NOMO-1 treated with DMSO at 0.1 percent for 48 hours (cell line): ENCODE results near the gene UBE2QL1.

Experiments used
- DNase-seq: peaks from one replicate; lab custom pipeline; 2025; ENCODE audit not compliant: unreplicated experiment; lab: John Stamatoyannopoulos, UW

Gene UBE2QL1, protein sequence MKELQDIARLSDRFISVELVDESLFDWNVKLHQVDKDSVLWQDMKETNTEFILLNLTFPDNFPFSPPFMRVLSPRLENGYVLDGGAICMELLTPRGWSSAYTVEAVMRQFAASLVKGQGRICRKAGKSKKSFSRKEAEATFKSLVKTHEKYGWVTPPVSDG

GRCh38 chr5:6448622-6449464 lies at the start of gene UBE2QL1:
Gene UBE2QL1, plus strand, starts transcription at chr5:6448859. Its CDS starts 35 bp downstream, at chr5:6448894.
- DNase-seq = no peak

DNA sequence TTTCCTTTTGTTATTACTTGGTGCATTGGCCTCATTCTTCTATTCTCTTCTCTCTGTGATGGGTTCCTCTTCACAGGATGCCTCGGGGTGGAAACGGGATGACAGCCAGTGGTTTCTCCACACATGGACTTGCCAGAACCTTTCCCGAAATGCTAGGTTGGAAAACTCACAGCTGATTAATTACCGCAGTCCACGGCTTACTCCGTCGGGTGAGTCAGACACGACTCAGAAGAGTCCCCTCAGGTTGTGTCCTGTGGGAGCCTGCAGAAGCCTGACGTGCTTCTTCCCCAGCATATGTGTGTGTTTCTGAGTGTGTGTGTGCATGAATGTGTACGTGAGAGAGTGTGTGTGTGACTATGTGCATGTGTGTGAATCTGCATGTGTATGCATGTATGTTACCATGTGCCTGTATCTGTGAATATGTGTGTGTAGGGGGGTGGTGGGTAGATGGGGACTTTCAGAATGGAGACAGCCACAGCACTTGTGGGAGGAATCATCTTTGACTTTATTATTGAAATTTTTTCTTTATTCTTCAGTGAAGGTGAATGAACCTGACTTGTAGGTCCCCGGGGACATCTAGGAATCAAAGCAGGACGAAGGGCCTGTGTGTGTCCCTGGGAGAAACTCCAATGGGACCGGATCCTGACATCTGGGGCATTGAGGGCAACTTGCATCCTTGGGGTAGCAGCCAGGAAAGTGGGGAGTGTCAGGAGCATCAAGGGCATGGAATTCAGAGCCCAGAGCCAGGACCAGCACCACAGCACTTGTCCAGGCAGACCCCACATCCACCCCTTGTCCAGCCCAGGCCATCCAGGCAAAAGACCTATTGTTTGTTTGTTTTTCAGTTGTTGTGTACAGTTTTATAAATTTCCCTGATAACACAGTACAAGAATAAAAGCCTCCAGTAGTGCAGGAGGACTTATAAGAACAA lies 48.4 kb upstream of the UBE2QL1 start:
- no peak for DNase-seq

- DNase-seq = no peak
Measured at GRCh38 chr5:6401410-6401809, 47.2 kb upstream of the UBE2QL1 start.

DNA sequence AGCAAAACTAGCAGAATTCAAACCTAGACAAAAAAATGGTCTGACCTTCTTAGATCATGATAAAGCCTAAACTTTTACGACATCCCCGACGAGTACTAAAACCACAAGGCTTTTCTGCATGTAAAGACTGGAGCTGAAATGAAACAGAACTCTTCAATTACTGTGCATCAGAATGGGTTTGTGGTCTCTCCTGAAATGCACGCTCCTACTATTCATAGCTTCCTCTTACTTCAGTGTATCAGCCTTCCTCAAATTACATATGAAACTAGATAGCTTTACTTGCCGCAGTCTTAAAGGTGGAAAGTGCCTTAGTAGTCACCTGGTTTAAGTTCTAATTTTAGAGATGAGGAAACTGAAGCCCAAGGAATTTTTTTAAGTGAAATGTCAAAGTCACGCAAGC lies 45.7 kb upstream of the UBE2QL1 start:
- peak; percentile 89 for DNase-seq

DNA sequence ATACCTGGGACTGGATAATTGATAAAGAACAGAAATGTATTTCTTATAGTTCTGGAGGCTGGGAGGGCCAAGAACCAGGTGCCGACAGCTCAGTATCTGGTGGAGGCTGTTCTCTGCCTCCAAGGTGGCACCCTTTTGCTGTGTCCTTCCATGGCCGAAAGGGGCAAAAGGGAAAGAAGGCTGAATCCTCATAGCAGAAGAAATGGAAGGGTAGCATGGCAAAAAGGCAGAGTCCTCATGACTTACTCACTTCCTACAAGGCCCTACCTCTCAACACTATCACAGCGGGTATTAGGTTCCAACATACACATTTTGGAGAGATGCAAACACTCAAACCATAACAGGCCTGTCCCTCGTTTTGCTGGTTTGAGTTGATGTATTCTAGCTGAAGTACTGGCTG lies 45.2 kb upstream of the UBE2QL1 start:
- no peak for DNase-seq

DNA sequence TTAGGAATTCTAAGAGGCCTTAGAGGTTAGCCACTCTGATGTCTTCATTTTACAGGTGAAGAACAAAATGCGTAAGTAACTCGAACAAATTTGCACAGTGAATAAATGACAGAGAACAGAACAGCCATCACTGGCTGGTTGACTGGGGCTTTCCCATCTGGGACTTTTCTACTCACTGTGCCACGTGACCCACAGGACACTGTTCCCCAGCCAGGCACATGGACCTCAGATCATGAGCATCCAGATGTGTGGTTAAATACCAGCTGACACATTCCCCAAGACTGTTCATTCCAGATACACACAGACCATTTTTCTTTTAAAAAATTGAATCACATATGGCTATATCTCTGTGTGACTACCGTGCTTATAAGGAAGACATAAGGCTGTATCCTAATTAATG lies 44.5 kb upstream of the UBE2QL1 start:
- DNase-seq = no peak

GRCh38 chr5:6405591-6405990 lies 43.1 kb upstream of the UBE2QL1 start:
- DNase-seq = no peak

GRCh38 chr5:6407558-6408259 lies 41.0 kb upstream of the UBE2QL1 start:
- no peak for DNase-seq

DNA sequence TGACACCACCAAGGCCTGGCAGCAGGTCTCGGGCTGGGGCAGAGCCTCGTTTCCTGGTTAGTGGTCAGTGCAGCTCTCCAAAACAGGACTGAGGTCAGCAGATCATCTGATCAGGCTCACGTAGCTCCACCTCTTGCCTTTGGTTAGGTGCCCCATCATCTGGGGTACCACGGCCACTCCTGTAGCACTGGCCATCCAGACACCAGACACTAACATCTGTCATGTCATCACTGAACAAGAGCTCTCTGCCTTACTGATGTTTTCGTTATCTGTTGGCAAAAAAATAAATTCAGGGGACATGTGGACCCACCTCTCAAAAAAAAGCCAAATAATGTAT lies 40.4 kb upstream of the UBE2QL1 start:
- no peak for DNase-seq

- no peak for DNase-seq
Measured at GRCh38 chr5:6408627-6409446, 39.8 kb upstream of the UBE2QL1 start.

DNA sequence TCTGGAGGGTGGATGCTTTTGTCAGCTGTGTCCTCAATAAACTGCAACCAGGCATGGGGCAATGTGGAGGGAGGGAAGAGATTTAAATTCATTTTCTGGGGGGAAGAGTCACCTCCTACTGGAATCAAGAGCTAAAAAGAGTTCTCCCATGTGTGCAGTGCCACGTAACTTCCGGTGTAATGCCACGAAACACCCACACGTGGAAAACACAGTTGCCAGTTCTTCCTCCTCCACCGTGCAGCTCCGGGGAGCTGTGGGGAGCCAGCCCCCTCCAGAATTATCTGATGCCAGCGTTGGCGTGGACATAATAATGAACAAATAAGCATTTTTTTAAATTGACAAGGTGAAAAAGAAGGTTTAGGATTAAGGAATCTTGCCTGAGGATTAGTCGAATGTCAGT lies 38.2 kb upstream of the UBE2QL1 start:
- no peak for DNase-seq

DNA sequence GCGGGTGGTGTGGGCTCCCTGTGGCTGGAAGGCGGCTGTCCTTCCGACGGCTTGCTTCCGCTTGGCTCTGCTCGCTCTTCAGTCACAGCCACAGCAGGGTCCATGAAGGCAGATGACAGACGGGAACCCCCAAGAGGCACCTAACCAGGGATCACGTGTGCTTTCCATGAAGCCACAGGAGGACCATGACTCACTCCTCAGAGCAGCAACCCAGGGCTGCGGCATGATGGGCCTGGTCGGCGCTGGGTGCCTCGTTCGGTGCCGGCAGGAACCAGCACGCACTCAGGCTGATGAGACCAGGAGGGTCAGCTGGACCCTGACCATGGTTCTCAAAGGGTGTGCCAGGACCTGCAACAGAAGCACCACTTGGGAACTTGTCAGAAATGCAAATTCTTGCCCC lies 37.5 kb upstream of the UBE2QL1 start:
- DNase-seq = no peak

DNA sequence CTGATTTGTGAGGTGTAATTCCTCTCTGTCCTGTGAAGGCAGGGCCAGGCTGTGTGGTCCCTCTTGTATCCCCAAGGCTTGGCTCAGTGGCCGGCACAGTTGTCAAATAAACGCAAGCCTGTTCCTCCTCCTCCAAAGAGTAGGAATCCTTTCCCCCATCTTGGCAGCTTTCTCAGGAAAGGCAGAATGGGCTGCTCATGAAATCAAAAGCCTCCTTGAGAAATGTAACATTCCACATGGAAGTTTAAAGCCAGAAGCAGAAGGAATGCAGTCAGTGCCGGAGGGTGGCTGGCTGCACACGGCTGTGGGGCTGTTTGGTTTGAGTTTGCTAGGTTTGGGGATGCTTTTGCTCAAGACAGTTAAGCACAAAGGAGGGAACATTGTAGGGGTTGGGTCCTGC lies 35.8 kb upstream of the UBE2QL1 start:
- no peak for DNase-seq

DNA sequence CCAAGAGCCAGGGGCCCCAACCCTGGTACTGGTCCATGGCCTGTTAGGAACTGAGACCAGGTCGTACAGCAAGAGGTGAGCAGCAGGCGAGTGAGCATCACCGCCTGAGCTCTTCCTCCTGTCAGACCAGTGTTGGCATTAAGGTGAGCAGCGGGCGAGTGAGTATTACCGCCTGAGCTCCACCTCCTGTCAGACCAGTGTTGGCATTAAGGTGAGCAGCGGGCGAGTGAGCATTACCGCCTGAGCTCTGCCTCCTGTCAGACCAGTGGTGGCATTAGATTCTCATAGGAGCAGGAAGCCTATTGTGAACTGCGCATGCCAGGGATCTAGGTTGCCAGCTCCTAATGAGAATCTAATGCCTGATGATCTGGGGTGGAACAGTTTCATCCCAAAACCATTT lies 31.0 kb upstream of the UBE2QL1 start:
- DNase-seq = no peak

- no peak for DNase-seq
Measured at GRCh38 chr5:6418679-6419276, 29.9 kb upstream of the UBE2QL1 start.

- DNase-seq = no peak
Measured at GRCh38 chr5:6419340-6419852, 29.3 kb upstream of the UBE2QL1 start.

- no peak for DNase-seq
Measured at GRCh38 chr5:6423327-6424109, 25.1 kb upstream of the UBE2QL1 start.

DNA sequence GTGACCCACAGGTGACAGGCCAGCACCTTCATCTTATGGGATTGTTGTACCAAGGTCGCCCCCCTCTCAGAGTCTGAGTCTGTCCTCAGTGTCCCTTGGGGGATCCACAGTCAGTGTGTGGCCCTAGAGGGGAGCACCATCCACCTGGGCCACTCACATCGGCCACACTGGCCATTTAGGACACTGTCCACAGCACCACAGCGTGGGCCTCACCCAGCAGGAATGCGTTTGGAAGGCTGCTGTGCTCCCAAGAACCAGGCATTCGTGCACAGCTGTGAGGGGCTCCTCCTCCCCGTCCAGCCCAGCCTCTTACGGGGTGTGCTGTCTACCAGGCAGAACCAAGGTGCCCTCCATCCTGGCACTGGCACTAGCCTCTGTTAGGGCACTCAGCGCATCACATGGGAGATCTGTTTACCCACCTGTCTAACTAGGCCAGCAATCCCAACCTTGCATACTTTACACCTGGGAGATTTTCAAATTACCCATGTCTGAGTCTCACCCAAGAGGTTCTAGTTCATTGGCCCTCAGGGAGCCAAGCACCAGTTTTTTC lies 24.5 kb upstream of the UBE2QL1 start:
- no peak for DNase-seq

GRCh38 chr5:6424700-6425099 lies 24.0 kb upstream of the UBE2QL1 start:
- no peak for DNase-seq
